HCT116 (cell line): ENCODE results near the gene DHRS7B. TPM values are rescaled to one million over a fixed set of nuclear protein-coding genes. Genes with fewer than 3 reads are reported as not detected.

ENCODE experiments used
- ATAC-seq: fragments of 200-7000 bp; cut with Tn5 transposase; 2 replicates; pipeline ENCODE4 v1.9.1; 2020; ENCODE audit warnings: mild to moderate bottlenecking, moderate library complexity
- BruUV-seq: library from RNA; stranded (reverse); fragments of 400-500 nt; replicated peaks from 2 replicates; lab custom pipeline; 2021; lab: Mats Ljungman, UMichigan
- CTCF ChIA-PET: fragments of 300-600 bp; sonication (Branson Sonifier 250); formaldehyde crosslinking; loops from one replicate; lab custom pipeline; 2021; ENCODE audit warnings: antibody characterized with exemption; lab: Charles Lee
- POLR2A ChIA-PET: fragments of 300-600, 350-600 bp; sonication (Branson Sonifier 250); formaldehyde crosslinking; loops from one replicate; lab custom pipeline; 2021; ENCODE audit warnings: antibody characterized with exemption; lab: Charles Lee
- RAD21 ChIA-PET, 2 experiments: fragments of 300-600 bp; sonication (Branson Sonifier 250); formaldehyde crosslinking; loops; one replicate each; lab custom pipeline; 2023; ENCODE audit warnings: low total read pairs in 2 of 2; ENCODE audit not compliant: uncharacterized antibody in 2 of 2, unreplicated experiment in 2 of 2, low non-redundant PET in 1 of 2; lab: Charles Lee
- DNase-seq: peaks from one replicate; pipeline ENCODE4 v3.0.0-alpha.2; 2010; ENCODE audit warnings: low read depth, low spot score
- H2AFZ ChIP-seq: fragments of 200-600 bp; shearing (Covaris generic), sonication (generic); 2 replicates; pipeline ENCODE4 v1.6.1; 2017; ENCODE audit warnings: low read depth, mixed run types, mixed read lengths, antibody characterized with exemption, low read length; ENCODE audit not compliant: poor library complexity, severe bottlenecking
- H3K27ac ChIP-seq: 2 replicates; pipeline ENCODE4 v1.5.1; 2012; ENCODE audit warnings: low read depth, low read length
- H3K27me3 ChIP-seq: fragments of 200-600 bp; sonication (generic); 2 replicates; pipeline ENCODE4 v1.6.1; 2016; ENCODE audit warnings: mixed run types, low read length, mixed read lengths; ENCODE audit not compliant: insufficient read depth
- H3K36me3 ChIP-seq, 2 experiments: fragments of 200-500 bp in 1 of 2; fragments of 200-600 bp in 1 of 2; sonication (Bioruptor generic) in 1 of 2; sonication (generic) in 1 of 2; 2 replicates each; pipeline versions ENCODE4 v1.5.1 to v1.6.1; 2014 to 2016; ENCODE audit warnings: low read length in 2 of 2, inconsistent platforms in 1 of 2, mixed read lengths in 1 of 2, mixed run types in 1 of 2; ENCODE audit not compliant: insufficient read depth in 2 of 2, control insufficient read depth in 1 of 2
- H3K4me1 ChIP-seq, 2 experiments: fragments of 200-600 bp in 1 of 2; sonication (generic) in 1 of 2; 2 replicates each; pipeline versions ENCODE4 v1.5.1 to v1.6.1; 2012 to 2017; ENCODE audit warnings: low read length in 2 of 2, inconsistent platforms in 1 of 2, mild to moderate bottlenecking in 1 of 2, mixed read lengths in 1 of 2, mixed run types in 1 of 2, moderate library complexity in 1 of 2; ENCODE audit not compliant: insufficient read depth in 2 of 2, control insufficient read depth in 1 of 2
- H3K4me2 ChIP-seq: fragments of 200-600 bp; sonication (generic); 2 replicates; pipeline ENCODE4 v1.6.1; 2017; ENCODE audit warnings: mixed run types, low read length, mixed read lengths
- H3K4me3 ChIP-seq, 2 experiments: fragments of 200-600 bp in 1 of 2; sonication (generic) in 1 of 2; replicated peaks in 1 of 2; 2 replicates each; pipeline ENCODE4 v1.5.1; 2011 to 2016; ENCODE audit warnings: low read length in 2 of 2, control low read depth in 1 of 2, low read depth in 1 of 2, mild to moderate bottlenecking in 1 of 2, mixed read lengths in 1 of 2, mixed run types in 1 of 2
- H3K79me2 ChIP-seq: fragments of 200-600 bp; sonication (generic); 2 replicates; pipeline ENCODE4 v1.6.1; 2017; ENCODE audit warnings: mild to moderate bottlenecking, mixed run types, low read length, moderate library complexity, mixed read lengths; ENCODE audit not compliant: insufficient read depth
- H3K9ac ChIP-seq: fragments of 200-600 bp; sonication (generic); 2 replicates; pipeline ENCODE4 v1.6.1; 2016; ENCODE audit warnings: low read length, mixed read lengths
- H3K9me2 ChIP-seq: fragments of 200-600 bp; sonication (generic), shearing (Covaris generic); 2 replicates; pipeline ENCODE4 v1.6.1; 2017; ENCODE audit warnings: mixed run types, mild to moderate bottlenecking, moderate library complexity; ENCODE audit not compliant: insufficient read depth
- H3K9me3 ChIP-seq, 2 experiments: fragments of 200-500 bp in 1 of 2; fragments of 200-600 bp in 1 of 2; sonication (Bioruptor generic) in 1 of 2; sonication (generic) in 1 of 2; 2 replicates each; pipeline ENCODE4 v1.6.1; 2014 to 2017; ENCODE audit warnings: low read length in 2 of 2, mixed read lengths in 2 of 2, inconsistent platforms in 1 of 2, low read depth in 1 of 2, mild to moderate bottlenecking in 1 of 2, mixed run types in 1 of 2, moderate library complexity in 1 of 2; ENCODE audit not compliant: control insufficient read depth in 1 of 2, insufficient read depth in 1 of 2
- H4K20me1 ChIP-seq: fragments of 200-600 bp; sonication (generic), shearing (Covaris generic); 2 replicates; pipeline ENCODE4 v1.6.1; 2017; ENCODE audit warnings: mixed run types, mild to moderate bottlenecking, moderate library complexity; ENCODE audit not compliant: insufficient read depth
- CBX3 ChIP-seq: IDR thresholded peaks from 2 replicates; pipeline ENCODE4 v1.6.1; 2012; ENCODE audit warnings: low read depth
- CEBPB ChIP-seq: IDR thresholded peaks from 2 replicates; pipeline ENCODE4 v1.6.1; 2012; ENCODE audit warnings: low read depth
- EGR1 ChIP-seq: IDR thresholded peaks from 2 replicates; pipeline ENCODE4 v1.6.1; 2012; ENCODE audit warnings: low read depth
- ELF1 ChIP-seq: IDR thresholded peaks from 2 replicates; pipeline ENCODE4 v1.6.1; 2012; ENCODE audit warnings: low read depth, borderline replicate concordance
- JUND ChIP-seq: IDR thresholded peaks from 2 replicates; pipeline ENCODE4 v1.6.1; 2012
- POLR2A ChIP-seq: IDR thresholded peaks from 2 replicates; pipeline ENCODE4 v1.7.0; 2011; ENCODE audit warnings: borderline replicate concordance; ENCODE audit not compliant: insufficient read depth, insufficient read length; ENCODE audit errors: extremely low read depth
- RAD21 ChIP-seq: IDR thresholded peaks from 2 replicates; pipeline ENCODE4 v1.6.1; 2012; ENCODE audit warnings: low read depth, mild to moderate bottlenecking
- SIN3A ChIP-seq: IDR thresholded peaks from 2 replicates; pipeline ENCODE4 v1.6.1; 2012; ENCODE audit warnings: low read depth
- SRF ChIP-seq: IDR thresholded peaks from 2 replicates; pipeline ENCODE4 v1.6.1; 2012; ENCODE audit warnings: low read depth
- YY1 ChIP-seq: IDR thresholded peaks from 2 replicates; pipeline ENCODE4 v1.6.1; 2011; ENCODE audit warnings: low read length, low read depth, moderate library complexity, mild to moderate bottlenecking; ENCODE audit not compliant: insufficient replicate concordance; ENCODE audit errors: extremely low read depth
- ZNF274 ChIP-seq: fragments of 200-500 bp; sonication (Bioruptor generic); IDR thresholded peaks from 2 replicates; pipeline ENCODE4 v1.6.1; 2014; ENCODE audit warnings: mild to moderate bottlenecking, low read depth, low read length, inconsistent platforms
- intact Hi-C: fragments of 100-400 bp; cut with micrococcal nuclease; formaldehyde crosslinking; loops from 2 replicates; pipeline ENCODE4 v1.10.0; 2022
- total RNA-seq: library from RNA; stranded (reverse); gene quantifications from one replicate; pipeline ENCODE4 v1.2.1, GENCODE V29; 2021; ENCODE audit not compliant: unreplicated experiment
- TF ChIP-seq, protein P1 (sequence below): IDR thresholded peaks from 2 replicates; pipeline ENCODE4 v1.6.1; 2011; ENCODE audit warnings: mild to moderate bottlenecking, low read length, moderate library complexity; ENCODE audit not compliant: insufficient replicate concordance; ENCODE audit errors: extremely low read depth
- TF ChIP-seq, protein P2 (sequence below), 3 experiments: fragments of 200-600 bp in 1 of 3; sonication (generic) in 1 of 3; IDR thresholded peaks in 2 of 3; conservative IDR thresholded peaks in 1 of 3; 2 replicates each; pipeline ENCODE4 v1.5.1; 2012 to 2017; ENCODE audit warnings: low read depth in 2 of 3, low read length in 2 of 3, antibody characterized with exemption in 1 of 3, borderline replicate concordance in 1 of 3, control low read depth in 1 of 3, mild to moderate bottlenecking in 1 of 3, mixed read lengths in 1 of 3, mixed run types in 1 of 3, moderate library complexity in 1 of 3; ENCODE audit not compliant: insufficient read depth in 1 of 3
- TF ChIP-seq, protein P3 (sequence below): IDR thresholded peaks from 2 replicates; pipeline ENCODE4 v1.6.1; 2012

DHRS7B gene
- total RNA-seq, 1 experiment from 2014 or later = 19.6 TPM

GRCh38 chr17:21165922-21166594 lies 39.3 kb downstream of the DHRS7B start:
- intact Hi-C loops = no loop called here
- ChIA-PET CTCF (no interaction called here), RAD21 (no interaction called here), POLR2A (no interaction called here)
- H3K4me1 ChIP-seq = no peaks in the 10 kb centered on the region
- TF ChIP-seq SIN3A = no peak
- TF ChIP-seq ELF1 = no peak
- TF ChIP-seq EGR1 = no peak
- no peak for TF ChIP-seq SRF
- TF ChIP-seq, protein P1, sequence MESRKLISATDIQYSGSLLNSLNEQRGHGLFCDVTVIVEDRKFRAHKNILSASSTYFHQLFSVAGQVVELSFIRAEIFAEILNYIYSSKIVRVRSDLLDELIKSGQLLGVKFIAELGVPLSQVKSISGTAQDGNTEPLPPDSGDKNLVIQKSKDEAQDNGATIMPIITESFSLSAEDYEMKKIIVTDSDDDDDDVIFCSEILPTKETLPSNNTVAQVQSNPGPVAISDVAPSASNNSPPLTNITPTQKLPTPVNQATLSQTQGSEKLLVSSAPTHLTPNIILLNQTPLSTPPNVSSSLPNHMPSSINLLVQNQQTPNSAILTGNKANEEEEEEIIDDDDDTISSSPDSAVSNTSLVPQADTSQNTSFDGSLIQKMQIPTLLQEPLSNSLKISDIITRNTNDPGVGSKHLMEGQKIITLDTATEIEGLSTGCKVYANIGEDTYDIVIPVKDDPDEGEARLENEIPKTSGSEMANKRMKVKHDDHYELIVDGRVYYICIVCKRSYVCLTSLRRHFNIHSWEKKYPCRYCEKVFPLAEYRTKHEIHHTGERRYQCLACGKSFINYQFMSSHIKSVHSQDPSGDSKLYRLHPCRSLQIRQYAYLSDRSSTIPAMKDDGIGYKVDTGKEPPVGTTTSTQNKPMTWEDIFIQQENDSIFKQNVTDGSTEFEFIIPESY = no peak
- TF ChIP-seq, protein P2, sequence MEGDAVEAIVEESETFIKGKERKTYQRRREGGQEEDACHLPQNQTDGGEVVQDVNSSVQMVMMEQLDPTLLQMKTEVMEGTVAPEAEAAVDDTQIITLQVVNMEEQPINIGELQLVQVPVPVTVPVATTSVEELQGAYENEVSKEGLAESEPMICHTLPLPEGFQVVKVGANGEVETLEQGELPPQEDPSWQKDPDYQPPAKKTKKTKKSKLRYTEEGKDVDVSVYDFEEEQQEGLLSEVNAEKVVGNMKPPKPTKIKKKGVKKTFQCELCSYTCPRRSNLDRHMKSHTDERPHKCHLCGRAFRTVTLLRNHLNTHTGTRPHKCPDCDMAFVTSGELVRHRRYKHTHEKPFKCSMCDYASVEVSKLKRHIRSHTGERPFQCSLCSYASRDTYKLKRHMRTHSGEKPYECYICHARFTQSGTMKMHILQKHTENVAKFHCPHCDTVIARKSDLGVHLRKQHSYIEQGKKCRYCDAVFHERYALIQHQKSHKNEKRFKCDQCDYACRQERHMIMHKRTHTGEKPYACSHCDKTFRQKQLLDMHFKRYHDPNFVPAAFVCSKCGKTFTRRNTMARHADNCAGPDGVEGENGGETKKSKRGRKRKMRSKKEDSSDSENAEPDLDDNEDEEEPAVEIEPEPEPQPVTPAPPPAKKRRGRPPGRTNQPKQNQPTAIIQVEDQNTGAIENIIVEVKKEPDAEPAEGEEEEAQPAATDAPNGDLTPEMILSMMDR (IDR thresholded peaks at IDR 0.05 in 2 of 3, conservative IDR thresholded peaks at IDR 0.05 in 1 of 3; ENCODE audit: borderline replicate concordance in 1 of 3, insufficient read depth in 1 of 3, low read depth in 2 of 3, low read length in 2 of 3) = no peak
- TF ChIP-seq, protein P3, sequence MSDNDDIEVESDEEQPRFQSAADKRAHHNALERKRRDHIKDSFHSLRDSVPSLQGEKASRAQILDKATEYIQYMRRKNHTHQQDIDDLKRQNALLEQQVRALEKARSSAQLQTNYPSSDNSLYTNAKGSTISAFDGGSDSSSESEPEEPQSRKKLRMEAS = no peak
- TF ChIP-seq CEBPB = no peak
- TF ChIP-seq CBX3 = no peak
- TF ChIP-seq POLR2A = no peak
- no peak for TF ChIP-seq YY1
- no peak for TF ChIP-seq JUND
- TF ChIP-seq ZNF274 = no peak
- no peak for TF ChIP-seq RAD21
- no peak overlapping the region for H2AFZ ChIP-seq
- no peaks in the 10 kb centered on the region for H3K27me3 ChIP-seq
- ATAC-seq (no peak), DNase-seq (no peak)
- H3K9ac ChIP-seq = no peak overlapping the region
- no peak overlapping the region for H3K27ac ChIP-seq
- H4K20me1 ChIP-seq = 0 out of 2 replicates have a peak, but pooled peaks cover 3% of the 10 kb centered on the region
- peaks cover 4% of the 10 kb centered on the region; the same call in 1 of the 2 replicates for H3K79me2 ChIP-seq
- H3K4me2 ChIP-seq = no peak overlapping the region
- no peaks in the 10 kb centered on the region for H3K36me3 ChIP-seq
- no peak overlapping the region for H3K4me3 ChIP-seq
- H3K9me2 ChIP-seq = no peaks in the 10 kb centered on the region
- no TSS peak for BruUV-seq
- H3K9me3 ChIP-seq = no peaks in the 10 kb centered on the region
